ENCODE data around the gene HSD3B1. TPM values are rescaled to one million over a fixed set of nuclear protein-coding genes. Genes with fewer than 3 reads are reported as not detected.

HSD3B1 gene
- total and polyA plus RNA-seq, 12 donors = 0.07 to 0.60 (median 0.22) TPM; not detected in 7

GRCh38 chr1:119482517-119483425 lies 24.2 kb upstream of the HSD3B1 start:
- H3K36me3 ChIP-seq (replicated peaks in 1 of 2) = no peaks in the 10 kb centered on the region
- TF ChIP-seq POLR2A (IDR thresholded peaks at IDR 0.05) = no peak
- H3K27me3 ChIP-seq = no peaks in the 10 kb centered on the region
- no peak for DNase-seq
- intact Hi-C loops (cut with DNase I) = loop anchor here in 1 of 2 donors (10.0 kb wide), 1 partner anchor 122 kb away; no protein-coding TSS in a partner anchor
- no peaks in the 10 kb centered on the region for H3K4me1 ChIP-seq (replicated peaks in 1 of 2)
- no peak overlapping the region for H3K4me3 ChIP-seq
- H3K9me3 ChIP-seq (replicated peaks in 1 of 3) = no peaks in the 10 kb centered on the region
- 73 to 75% (median 75%) methylated on average over 6 of the region's 6 CpGs for WGBS, 4 donors
- no peak overlapping the region for H3K27ac ChIP-seq

DNA sequence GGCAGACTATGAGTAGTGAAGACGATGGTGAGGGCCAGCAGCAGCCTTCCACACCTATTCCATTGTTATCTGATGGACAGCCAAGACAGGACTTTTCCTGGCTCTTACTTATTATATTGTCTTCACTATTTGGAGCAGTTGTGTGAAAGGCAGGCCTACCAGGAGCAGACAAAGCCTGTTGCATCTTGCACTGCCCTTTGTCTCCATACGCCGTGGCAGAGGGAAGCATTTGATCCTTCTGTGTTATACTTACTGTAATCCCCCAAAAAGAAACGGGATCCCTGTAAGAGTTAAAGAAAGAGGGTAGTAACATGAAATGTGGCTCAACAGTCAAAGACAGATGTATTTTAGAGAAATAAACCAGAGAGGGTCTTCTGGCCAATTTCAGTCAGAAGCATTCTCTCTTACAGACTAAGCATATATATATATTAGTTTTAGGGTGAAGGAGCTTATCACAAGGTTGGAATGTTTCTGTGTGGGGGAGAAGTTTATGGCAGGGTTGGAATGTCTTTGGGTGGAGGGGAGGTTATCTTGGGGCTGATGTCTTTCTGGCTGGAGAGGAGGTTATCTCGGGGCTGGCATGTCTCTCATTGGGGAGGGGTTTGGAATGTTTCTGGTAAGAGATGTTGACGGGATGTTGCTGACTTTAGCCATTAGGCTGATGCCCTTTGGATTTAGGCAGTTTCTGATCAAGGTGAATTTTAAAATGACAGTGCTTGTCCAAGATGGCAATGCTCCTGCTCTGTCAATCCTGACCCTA lies 23.4 kb upstream of the HSD3B1 start:
- no peak for DNase-seq
- intact Hi-C loops (cut with DNase I) = loop anchor here in 1 of 2 donors (10.0 kb wide), 1 partner anchor 121 kb away; no protein-coding TSS in a partner anchor
- 78 to 90% (median 87%) methylated on average over 6 of the region's 6 CpGs for WGBS, 4 donors
- H3K27me3 ChIP-seq = no peaks in the 10 kb centered on the region
- TF ChIP-seq CTCF (IDR thresholded peaks at IDR 0.05) (no peak), POLR2A (IDR thresholded peaks at IDR 0.05) (no peak)
- H3K27ac ChIP-seq = no peak overlapping the region
- H3K4me3 ChIP-seq = no peak overlapping the region
- H3K4me1 ChIP-seq (replicated peaks in 1 of 2) = no peaks in the 10 kb centered on the region
- H3K9me3 ChIP-seq (replicated peaks in 1 of 3) = no peaks in the 10 kb centered on the region
- no peaks in the 10 kb centered on the region for H3K36me3 ChIP-seq (replicated peaks in 1 of 2)

GRCh38 chr1:119485201-119485600 lies 21.8 kb upstream of the HSD3B1 start:
- TF ChIP-seq CTCF (IDR thresholded peaks at IDR 0.05) = no peak
- no peak for TF ChIP-seq POLR2A (IDR thresholded peaks at IDR 0.05)
- intact Hi-C loops (cut with DNase I) = loop anchor here in 1 of 2 donors (10.0 kb wide), 1 partner anchor 120 kb away; no protein-coding TSS in a partner anchor
- Histone ChIP-seq H3K4me3 (no peak overlapping the region), H3K9me3 (replicated peaks in 1 of 3) (no peaks in the 10 kb centered on the region), H3K4me1 (replicated peaks in 1 of 2) (no peaks in the 10 kb centered on the region), H3K27me3 (no peaks in the 10 kb centered on the region), H3K27ac (no peak overlapping the region), H3K36me3 (replicated peaks in 1 of 2) (no peaks in the 10 kb centered on the region)
- DNase-seq = no peak
- WGBS, 4 donors = 70 to 77% (median 71%) methylated on average over 4 of the region's 4 CpGs

DNA sequence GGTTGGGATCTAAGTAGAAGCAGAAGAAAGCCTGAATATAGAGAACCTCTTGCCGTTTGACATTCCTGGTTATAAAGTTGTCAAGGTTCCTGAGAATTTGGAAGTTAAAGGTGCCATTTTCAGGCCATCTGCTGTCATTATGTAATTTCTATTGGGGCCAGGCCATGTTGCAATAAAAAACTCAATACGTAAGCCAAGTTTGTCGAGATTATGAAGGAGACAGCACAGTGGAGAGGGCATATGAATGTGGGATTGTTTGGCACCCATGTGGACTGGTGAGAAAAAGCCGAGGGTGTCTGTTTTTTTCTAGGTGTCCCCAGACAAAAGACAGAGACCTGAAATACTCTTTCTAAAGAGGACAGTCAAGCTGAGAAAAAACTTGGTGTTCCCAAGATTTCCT lies 18.8 kb upstream of the HSD3B1 start:
- no peaks in the 10 kb centered on the region for H3K9me3 ChIP-seq (replicated peaks in 1 of 3)
- no peaks in the 10 kb centered on the region for H3K27me3 ChIP-seq
- no peaks in the 10 kb centered on the region for H3K36me3 ChIP-seq (replicated peaks in 1 of 2)
- no peak for DNase-seq
- no peak overlapping the region for H3K4me3 ChIP-seq
- no peak for TF ChIP-seq CTCF (IDR thresholded peaks at IDR 0.05)
- 69 to 86% (median 77%) methylated on average over 4 of the region's 4 CpGs for WGBS, 4 donors
- no peaks in the 10 kb centered on the region for H3K4me1 ChIP-seq (replicated peaks in 1 of 2)
- H3K27ac ChIP-seq = no peak overlapping the region
- intact Hi-C loops (cut with DNase I) = loop anchor here in 1 of 2 donors (10.0 kb wide), 1 partner anchor 117 kb away; no protein-coding TSS in a partner anchor

All from adrenal gland (tissue), 12 donors.